Trophoblast cell (in vitro differentiated cells and primary cell): ENCODE measurements around the gene IWS1.
A peak's percentile ranks its signal among the peaks of the same experiment; 100 is the strongest.
"Not testable (repeated sequence)": the region's sequence is repeated elsewhere in the genome, so short reads cannot be mapped to it uniquely, and the experiment has no call there.

Experiments
- DNase-seq, 2 donors: peaks; one replicate each; pipeline ENCODE4 v3.0.0-alpha.2; 2016
- H2AFZ ChIP-seq: 2 replicates; pipeline ENCODE4 v1.6.1; 2013; ENCODE audit warnings: low read length, moderate library complexity, mild to moderate bottlenecking; ENCODE audit not compliant: insufficient read depth, poor library complexity
- H2AK5ac ChIP-seq: 2 replicates; pipeline ENCODE4 v1.6.1; 2013; ENCODE audit warnings: mild to moderate bottlenecking, low read length
- H2BK120ac ChIP-seq: 2 replicates; pipeline ENCODE4 v1.6.1; 2013; ENCODE audit warnings: low read length, mild to moderate bottlenecking, moderate library complexity; ENCODE audit not compliant: insufficient read depth, poor library complexity
- H2BK12ac ChIP-seq: 2 replicates; pipeline ENCODE4 v1.6.1; 2013; ENCODE audit warnings: mild to moderate bottlenecking, low read length, moderate library complexity
- H2BK5ac ChIP-seq: 2 replicates; pipeline ENCODE4 v1.6.1; 2013; ENCODE audit warnings: low read length, low read depth, moderate library complexity, mild to moderate bottlenecking; ENCODE audit not compliant: poor library complexity
- H3K14ac ChIP-seq: 2 replicates; pipeline ENCODE4 v1.6.1; 2013; ENCODE audit warnings: mild to moderate bottlenecking, low read length
- H3K18ac ChIP-seq: 2 replicates; pipeline ENCODE4 v1.6.1; 2013; ENCODE audit warnings: mild to moderate bottlenecking, low read length
- H3K23ac ChIP-seq: 2 replicates; pipeline ENCODE4 v1.6.1; 2013; ENCODE audit warnings: low read length
- H3K27ac ChIP-seq: 2 replicates; pipeline ENCODE4 v1.5.1; 2013; ENCODE audit warnings: low read depth, mild to moderate bottlenecking, inconsistent platforms, low read length, moderate library complexity
- H3K27me3 ChIP-seq: 2 replicates; pipeline ENCODE4 v1.6.1; 2013; ENCODE audit warnings: inconsistent platforms, mild to moderate bottlenecking, low read length, moderate library complexity; ENCODE audit not compliant: insufficient read depth
- H3K36me3 ChIP-seq, 2 experiments: 1 replicate in 1 of 2; 2 replicates in 1 of 2; pipeline ENCODE4 v1.6.1; 2013; ENCODE audit warnings: low read length in 2 of 2, mild to moderate bottlenecking in 2 of 2, moderate library complexity in 1 of 2; ENCODE audit not compliant: insufficient read depth in 2 of 2, control insufficient read depth in 1 of 2
- H3K4ac ChIP-seq: 2 replicates; pipeline ENCODE4 v1.6.1; 2013; ENCODE audit warnings: low read depth, mild to moderate bottlenecking, low read length, moderate library complexity
- H3K4me1 ChIP-seq, 2 experiments: 1 replicate in 1 of 2; 2 replicates in 1 of 2; pipeline ENCODE4 v1.6.1; 2013; ENCODE audit warnings: low read length in 2 of 2, mild to moderate bottlenecking in 2 of 2, moderate library complexity in 1 of 2; ENCODE audit not compliant: insufficient read depth in 2 of 2, control insufficient read depth in 1 of 2
- H3K4me2 ChIP-seq: 2 replicates; pipeline ENCODE4 v1.6.1; 2013; ENCODE audit warnings: inconsistent platforms, mild to moderate bottlenecking, low read length, moderate library complexity
- H3K4me3 ChIP-seq: 2 replicates; pipeline ENCODE4 v1.5.1; 2013; ENCODE audit warnings: mild to moderate bottlenecking, low read depth, low read length, inconsistent platforms
- H3K79me1 ChIP-seq: one replicate; pipeline ENCODE4 v1.6.1; 2013; ENCODE audit warnings: low read length
- H3K79me2 ChIP-seq: 2 replicates; pipeline ENCODE4 v1.6.1; 2013; ENCODE audit warnings: low read length, mild to moderate bottlenecking; ENCODE audit not compliant: control insufficient read depth, insufficient read depth, poor library complexity
- H3K9ac ChIP-seq: 2 replicates; pipeline ENCODE4 v1.6.1; 2013; ENCODE audit warnings: mild to moderate bottlenecking, low read length
- H3K9me3 ChIP-seq: 2 replicates; pipeline ENCODE4 v1.6.1; 2013; ENCODE audit warnings: low read depth, mild to moderate bottlenecking, control low read depth, inconsistent platforms, low read length; ENCODE audit not compliant: insufficient read depth
- H4K12ac ChIP-seq: 2 replicates; pipeline ENCODE4 v1.6.1; 2013; ENCODE audit warnings: low read depth, mild to moderate bottlenecking, low read length, moderate library complexity
- H4K8ac ChIP-seq: 2 replicates; pipeline ENCODE4 v1.6.1; 2013; ENCODE audit warnings: low read depth, mild to moderate bottlenecking, low read length, moderate library complexity
- H4K91ac ChIP-seq: one replicate; pipeline ENCODE4 v1.6.1; 2013; ENCODE audit warnings: low read depth, mild to moderate bottlenecking, low read length, moderate library complexity
- WGBS: extraction: QIAGEN DNeasy Blood & Tissue Kit; methylation state at CpG from one replicate; pipeline ENCODE4 v1.1.7; 2013; ENCODE audit warnings: missing lambda C conversion rate; ENCODE audit not compliant: insufficient read length, insufficient coverage; ENCODE audit errors: extremely low coverage; 5-methylcytosine and 5-hydroxymethylcytosine counted together

Gene IWS1

GRCh38 chr2:127528487-127528886 is 2.2 kb upstream of the IWS1 start:
- no peak overlapping the region for H4K91ac ChIP-seq
- no CpG with 5 or more reads among the region's 4 CpGs for WGBS

GRCh38 chr2:127527001-127527804 is 914 bp upstream of the IWS1 start:
- Histone ChIP-seq H3K18ac (no peak overlapping the region), H3K79me1 (peaks cover 16% of the 10 kb centered on the region), H2BK120ac (peak overlapping the region; percentile 71), H3K4ac (peak overlapping the region; percentile 70), H2BK12ac (peak overlapping the region; percentile 40), H3K14ac (peak overlapping the region; percentile 62), H3K36me3 (peaks cover 4% of the 10 kb centered on the region in 2 experiments), H4K8ac (peak overlapping the region; percentile 93), H3K4me2 (peak overlapping the region; percentile 68), H4K91ac (peak overlapping the region; percentile 71), H3K4me3 (peak overlapping the region; percentile 32), H3K27me3 (peaks cover 3% of the 10 kb centered on the region), H3K27ac (peak overlapping the region; percentile 80), H3K79me2 (peaks cover 16% of the 10 kb centered on the region), H4K12ac (peak overlapping the region; percentile 83), H2AFZ (peak overlapping the region; percentile 82), H3K4me1 (peaks cover 2 to 6% of the 10 kb centered on the region in 2 experiments), H2AK5ac (no peak overlapping the region), H3K9me3 (no peaks in the 10 kb centered on the region), H3K9ac (peak overlapping the region; percentile 78), H3K23ac (no peak overlapping the region), H2BK5ac (no peak overlapping the region)
- DNase-seq = peak; percentile 69 to 86
- WGBS = no CpG with 5 or more reads among the region's 13 CpGs

More at GRCh38 chr2:127528487-127528886, 2.2 kb upstream of the IWS1 start:
- Histone ChIP-seq H3K27me3 (peaks cover 3% of the 10 kb centered on the region), H3K9ac (no peak overlapping the region), H4K8ac (no peak overlapping the region), H3K4ac (no peak overlapping the region), H3K18ac (no peak overlapping the region), H3K36me3 (peaks cover 0 to under 1% of the 10 kb centered on the region in 2 experiments), H3K14ac (no peak overlapping the region), H3K79me1 (peaks cover 16% of the 10 kb centered on the region), H2BK120ac (no peak overlapping the region), H3K4me3 (no peak overlapping the region), H2AFZ (peak overlapping the region; percentile 6), H3K27ac (no peak overlapping the region), H2AK5ac (no peak overlapping the region), H2BK12ac (peak overlapping the region; percentile 2), H3K4me2 (no peak overlapping the region), H3K79me2 (peaks cover 16% of the 10 kb centered on the region), H3K4me1 (peaks cover 2 to 6% of the 10 kb centered on the region in 2 experiments), H2BK5ac (no peak overlapping the region), H4K12ac (no peak overlapping the region), H3K9me3 (no peaks in the 10 kb centered on the region), H3K23ac (no peak overlapping the region)
- DNase-seq = peak; percentile 48 to 57

- WGBS = no CpG with 5 or more reads among the region's 19 CpGs
- peak overlapping the region; percentile 85 for H3K4me3 ChIP-seq
These were observed 578 bp downstream of the IWS1 start for GRCh38 chr2:127525691-127526131.

GRCh38 chr2:127524198-127524834 is 2.0 kb downstream of the IWS1 start:
- H2BK12ac ChIP-seq, H3K27me3 ChIP-seq, DNase-seq, H4K8ac ChIP-seq, H2BK120ac ChIP-seq, H3K4me1 ChIP-seq, H2AFZ ChIP-seq, H3K23ac ChIP-seq, H2AK5ac ChIP-seq, H3K4me3 ChIP-seq, H3K14ac ChIP-seq, H3K4me2 ChIP-seq, H4K12ac ChIP-seq, H2BK5ac ChIP-seq, H4K91ac ChIP-seq, H3K27ac ChIP-seq, H3K9ac ChIP-seq, H3K18ac ChIP-seq, H3K9me3 ChIP-seq: not testable (repeated sequence)
- Histone ChIP-seq H3K4ac (peak overlapping the region; percentile 70), H3K79me1 (peaks cover 16% of the 10 kb centered on the region), H3K36me3 (peaks cover 7 to 10% of the 10 kb centered on the region in 2 experiments), H3K79me2 (peaks cover 16% of the 10 kb centered on the region)
- WGBS = no CpG with 5 or more reads among the region's 7 CpGs

More at GRCh38 chr2:127525691-127526131, 578 bp downstream of the IWS1 start:
- no peak overlapping the region for H3K23ac ChIP-seq
- H3K4me1 ChIP-seq = peaks cover 2 to 4% of the 10 kb centered on the region in 2 experiments
- peak overlapping the region; percentile 89 for H2AFZ ChIP-seq
- H3K36me3 ChIP-seq = peaks cover 7% of the 10 kb centered on the region in 2 experiments
- no peaks in the 10 kb centered on the region for H3K27me3 ChIP-seq
- peak overlapping the region; percentile 89 for H3K18ac ChIP-seq
- H3K27ac ChIP-seq = peak overlapping the region; percentile 92
- peak overlapping the region; percentile 94 for H3K4ac ChIP-seq
- peak overlapping the region; percentile 87 for H3K4me2 ChIP-seq
- peak overlapping the region; percentile 96 for H3K9ac ChIP-seq
- H2BK12ac ChIP-seq = no peak overlapping the region
- H2BK120ac ChIP-seq = peak overlapping the region; percentile 85
- H2BK5ac ChIP-seq = peak overlapping the region; percentile 80
- H4K12ac ChIP-seq = peak overlapping the region; percentile 92
- peaks cover 16% of the 10 kb centered on the region for H3K79me2 ChIP-seq
- peaks cover 16% of the 10 kb centered on the region for H3K79me1 ChIP-seq
- H2AK5ac ChIP-seq = peak overlapping the region; percentile 55
- H4K8ac ChIP-seq = peak overlapping the region; percentile 95
- H3K14ac ChIP-seq = peak overlapping the region; percentile 95
- H3K9me3 ChIP-seq = no peaks in the 10 kb centered on the region
- peak overlapping the region; percentile 95 for H4K91ac ChIP-seq
- DNase-seq = peak; percentile 13 to 57
